Left hindlimb (tissue), 1 donor: ENCODE results near the gene SLC17A9.

Experiments used
- DNase-seq: peaks from one replicate; pipeline ENCODE4 v3.0.0-alpha.2; 2018

Gene SLC17A9

DNA sequence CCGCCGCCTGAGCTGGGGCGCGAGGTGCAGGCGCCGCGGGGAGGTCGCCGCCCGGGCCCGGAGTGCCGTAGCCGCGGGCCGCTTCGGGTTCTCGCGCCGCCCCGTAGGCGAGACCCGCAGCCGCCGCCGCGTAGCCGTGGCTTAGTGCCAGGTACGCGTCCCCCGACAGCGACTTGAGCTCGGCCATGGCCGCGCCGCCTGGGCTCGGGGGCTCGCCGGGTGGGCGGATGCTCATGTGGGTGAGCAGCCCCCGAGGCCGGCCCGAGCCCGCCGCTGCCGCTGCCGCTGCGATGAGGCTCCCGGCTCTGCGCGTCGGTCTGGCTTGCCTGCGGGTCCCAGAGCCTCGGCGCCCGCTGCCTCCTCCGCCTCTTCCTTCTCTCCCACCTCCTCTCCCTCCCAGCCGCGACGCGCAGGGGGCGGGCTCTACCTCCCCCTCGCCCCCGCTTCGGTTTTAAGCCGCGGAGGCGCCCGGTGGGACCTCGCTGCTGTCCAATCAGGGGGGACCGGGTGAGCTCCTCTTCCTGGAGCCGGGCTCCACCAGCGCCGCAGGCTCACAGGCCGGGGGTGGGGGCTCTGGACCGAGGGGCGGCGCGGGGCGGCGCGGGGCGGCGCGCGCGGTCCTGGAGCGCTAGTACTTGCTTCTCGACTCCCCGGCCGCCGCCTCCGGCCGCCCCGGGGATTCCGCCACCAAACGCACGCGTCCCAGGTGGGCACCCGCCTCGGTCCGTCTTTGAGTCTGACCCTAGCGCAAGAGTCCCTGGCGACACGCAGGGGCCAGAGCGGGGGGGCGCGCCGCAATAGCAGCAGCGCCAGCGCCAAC is 54.2 kb downstream of the SLC17A9 start, which contains the start of gene BHLHE23:
Gene BHLHE23 (minus strand): TSS at position 425 of the 820 bp plus-strand sequence. CDS start 190 bp downstream, at position 235.
- DNase-seq = no peak

DNA sequence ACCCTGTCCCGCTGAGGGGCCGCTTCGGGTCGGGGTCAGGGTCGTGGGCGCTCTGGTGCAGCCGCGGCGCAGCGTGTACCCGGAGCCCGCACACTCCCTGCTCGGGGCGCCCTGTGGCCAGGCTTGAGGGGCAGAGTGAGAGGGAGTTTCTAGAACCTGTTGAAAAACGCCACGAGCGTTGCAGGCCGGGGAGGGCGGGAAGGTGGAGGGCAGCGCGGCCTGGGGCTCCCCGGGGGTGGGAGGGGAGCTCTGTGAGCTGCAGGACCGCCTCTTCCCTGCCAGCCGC is 54.8 kb downstream of the SLC17A9 start:
- no peak for DNase-seq

DNA sequence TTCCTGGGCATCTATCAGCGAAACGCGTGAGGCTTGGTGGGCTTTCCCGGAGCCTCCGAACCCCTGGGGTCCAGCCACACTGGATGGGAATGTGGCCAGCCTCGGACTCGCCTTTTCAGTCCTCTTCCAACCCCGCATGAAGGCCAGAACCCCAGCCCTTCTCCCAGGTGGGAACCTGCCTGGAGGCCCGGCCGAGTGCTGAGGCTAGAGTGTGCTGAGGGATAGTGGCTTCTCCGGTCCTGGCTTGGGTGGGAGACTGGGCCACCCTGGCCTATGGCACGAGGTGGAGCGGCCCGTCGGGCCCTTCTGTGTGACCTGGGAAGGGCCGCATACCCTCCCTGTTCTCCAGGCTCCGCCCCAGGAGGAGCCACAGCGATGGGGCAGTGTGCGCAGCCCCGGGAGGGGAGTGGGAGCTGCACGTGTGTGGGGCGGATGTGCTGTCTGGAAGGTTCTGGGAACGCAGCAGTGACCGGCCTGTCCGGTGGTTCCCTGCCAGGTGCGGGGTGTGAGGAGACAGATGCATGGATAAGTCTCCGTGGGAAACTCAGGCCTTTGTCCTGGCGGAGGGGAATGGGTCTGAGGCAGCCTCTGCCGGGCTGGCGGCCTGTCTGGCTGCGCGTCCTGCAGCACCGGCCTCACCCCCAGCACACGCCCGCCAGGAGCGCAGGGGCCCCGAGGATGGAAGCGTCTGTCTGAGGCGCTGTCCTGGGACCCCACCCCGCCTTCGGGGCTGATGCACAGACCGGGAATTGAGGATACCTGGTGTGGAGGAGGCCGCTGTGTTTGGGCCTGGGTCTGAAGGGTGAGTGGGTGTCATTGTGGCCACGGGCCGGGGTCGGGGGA is 55.4 kb downstream of the SLC17A9 start:
- DNase-seq = no peak

DNA sequence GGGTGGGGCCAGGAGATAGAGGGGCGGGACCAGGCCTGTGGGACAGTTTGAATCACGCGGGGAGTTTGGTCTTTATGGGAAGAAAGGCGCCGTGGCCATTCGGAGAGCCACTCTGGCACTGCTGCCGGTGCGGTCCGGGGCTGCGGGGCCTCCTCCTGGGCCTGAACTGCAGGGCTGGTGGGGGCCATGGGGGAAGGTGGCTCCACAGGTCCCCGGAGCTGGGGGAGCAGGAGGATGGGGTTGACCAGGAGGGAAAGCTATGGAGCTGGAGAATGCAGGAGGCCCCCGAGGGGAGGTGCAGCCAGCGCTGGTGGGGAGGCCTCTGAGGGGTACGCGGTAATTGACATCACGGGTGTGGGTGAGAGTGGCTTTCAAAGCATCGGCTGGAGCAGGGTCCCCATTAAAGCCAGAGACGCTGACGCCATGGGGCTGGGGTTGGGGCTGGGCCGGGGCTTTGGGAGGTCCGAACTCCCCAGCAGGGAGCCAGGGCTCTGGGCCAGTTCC is 56.1 kb downstream of the SLC17A9 start:
- no peak for DNase-seq

DNA sequence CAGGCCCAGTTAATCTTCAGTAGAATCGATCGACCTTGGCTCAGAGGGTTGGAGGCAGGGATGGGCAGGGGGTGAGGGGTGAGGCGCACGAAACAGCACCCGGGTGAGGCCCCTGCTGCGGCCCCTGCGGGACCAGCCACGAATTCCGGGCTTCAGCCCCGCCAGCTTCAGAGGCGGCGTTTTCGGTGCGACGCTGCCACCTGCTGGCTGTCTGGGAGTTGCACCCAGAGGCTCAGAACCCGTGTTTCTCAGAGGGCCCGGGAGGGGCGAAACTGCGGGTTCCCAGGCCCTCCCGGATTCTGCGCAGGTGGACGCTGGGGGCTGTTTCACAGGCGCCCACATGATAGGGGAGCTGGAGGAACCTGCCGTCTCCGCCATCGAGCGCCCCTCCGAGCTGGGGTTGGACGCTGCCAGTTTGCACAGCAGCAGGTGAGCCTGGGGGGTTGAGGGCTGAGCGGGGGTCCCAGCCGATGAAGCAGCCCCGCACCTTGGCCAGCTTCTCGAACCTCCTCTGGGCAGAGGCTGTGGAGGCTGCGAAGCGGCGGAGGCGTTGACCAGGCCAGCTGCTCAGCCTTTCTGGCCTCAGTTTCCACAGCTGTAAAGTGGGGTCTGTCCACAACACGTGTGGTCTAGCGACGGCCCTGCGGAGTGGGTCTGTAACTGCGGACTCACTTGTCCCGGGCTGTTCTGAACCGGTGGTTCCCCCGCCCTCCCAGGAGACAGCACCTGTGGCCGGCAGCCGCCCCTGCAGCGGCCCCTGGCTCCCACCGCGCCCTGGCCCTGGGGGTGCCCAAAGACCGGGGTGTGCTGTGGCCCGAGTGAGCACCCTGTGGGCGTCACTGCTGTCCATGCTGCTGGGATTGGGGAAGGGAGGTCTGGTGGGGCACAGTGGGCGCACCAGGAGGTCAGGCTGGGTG is 56.8 kb downstream of the SLC17A9 start:
- peak; percentile 75 for DNase-seq

DNA sequence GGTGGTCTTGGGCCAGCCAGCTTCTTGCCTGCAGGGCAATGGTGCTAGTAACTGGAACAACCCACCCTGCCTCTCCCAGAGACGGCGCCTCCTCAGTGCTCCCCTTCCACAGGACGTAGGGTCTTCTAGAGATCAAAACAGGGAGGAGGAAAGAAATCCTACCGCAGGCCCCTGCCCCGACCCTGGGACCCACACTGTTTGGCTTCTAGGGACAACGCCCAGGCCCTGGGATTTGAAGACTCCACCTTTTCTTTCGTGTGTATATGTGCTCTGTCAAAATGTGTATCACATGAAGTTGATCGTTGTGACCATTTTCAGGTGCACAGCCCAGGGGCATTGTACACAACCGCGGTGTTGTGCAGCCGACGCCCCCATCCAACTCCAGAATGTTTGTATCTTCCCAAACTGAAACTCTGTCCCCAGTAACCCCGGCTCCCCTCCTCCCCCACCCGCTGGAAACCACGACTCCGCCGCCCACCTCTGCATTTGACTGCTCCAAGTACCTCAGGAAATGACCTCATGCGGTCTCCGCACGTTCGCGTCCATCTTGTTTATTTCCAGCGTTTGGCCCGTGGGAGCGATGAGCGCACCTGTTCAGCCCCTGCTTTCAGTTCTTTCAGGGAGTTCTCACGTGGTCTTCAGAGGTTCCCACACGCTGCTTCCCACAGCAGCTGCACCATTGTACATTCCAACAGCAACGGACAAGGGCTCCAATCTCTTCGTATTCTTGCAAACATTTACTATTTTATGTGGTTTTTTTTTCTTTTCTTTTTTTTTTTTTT is 57.7 kb downstream of the SLC17A9 start:
- no peak for DNase-seq

DNA sequence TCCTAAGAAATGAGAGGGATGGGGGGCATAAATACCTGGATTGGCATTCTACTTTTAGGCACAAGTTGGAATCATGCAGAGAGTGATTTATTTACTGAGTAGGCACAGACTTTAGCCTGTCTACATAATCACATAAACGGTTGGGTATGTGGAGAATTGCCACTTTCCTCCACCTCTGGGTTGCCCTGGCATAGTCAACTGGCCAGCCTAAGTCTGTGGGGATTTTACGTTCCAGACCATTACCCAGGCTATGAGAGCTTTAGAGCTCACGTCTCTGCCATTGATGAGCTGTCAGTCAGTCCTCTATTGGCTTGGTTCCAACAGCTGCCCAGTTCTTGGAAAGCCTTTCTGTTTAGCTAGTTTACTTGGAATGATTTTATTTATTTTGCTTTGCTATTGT is 59.3 kb downstream of the SLC17A9 start:
- DNase-seq = no peak

DNA sequence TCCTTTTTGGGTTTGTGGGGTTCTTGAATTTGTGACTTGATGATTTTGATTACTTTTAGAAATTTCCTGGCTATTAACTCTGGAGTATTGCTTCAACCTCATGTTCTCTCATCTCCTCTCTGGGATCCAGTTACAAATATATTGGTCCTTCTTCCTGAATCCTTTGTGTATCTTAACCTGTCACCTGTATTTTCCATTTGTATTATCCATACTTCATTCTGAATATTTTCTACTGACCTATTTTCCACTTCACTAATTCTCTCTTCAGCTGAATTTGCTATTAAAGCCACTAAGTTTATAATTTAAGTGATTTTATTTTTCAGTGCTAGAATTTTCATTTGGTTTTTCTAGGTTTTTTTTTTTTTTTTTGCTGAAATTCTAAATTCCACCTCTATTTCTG is 60.7 kb downstream of the SLC17A9 start:
- DNase-seq = no peak

DNA sequence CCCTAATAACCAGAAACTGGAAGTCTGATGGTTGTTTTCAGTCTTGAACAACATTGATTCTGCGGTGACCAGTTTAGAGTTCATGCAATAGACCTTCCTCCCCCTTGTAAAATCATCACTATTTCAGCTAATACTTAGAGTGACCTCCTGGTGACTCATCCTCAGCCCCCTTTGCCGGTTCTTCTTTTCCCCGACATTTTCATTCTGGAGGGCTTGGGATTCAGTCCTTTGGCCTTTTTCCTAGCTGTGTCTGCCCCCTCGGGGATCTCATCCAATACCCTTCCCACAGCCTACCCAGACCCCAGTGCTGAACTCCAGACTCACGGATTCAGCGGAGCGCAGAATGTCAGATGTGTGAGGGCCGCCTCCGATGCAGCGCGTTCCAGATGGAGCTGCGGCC is 61.8 kb downstream of the SLC17A9 start:
- DNase-seq = no peak

DNA sequence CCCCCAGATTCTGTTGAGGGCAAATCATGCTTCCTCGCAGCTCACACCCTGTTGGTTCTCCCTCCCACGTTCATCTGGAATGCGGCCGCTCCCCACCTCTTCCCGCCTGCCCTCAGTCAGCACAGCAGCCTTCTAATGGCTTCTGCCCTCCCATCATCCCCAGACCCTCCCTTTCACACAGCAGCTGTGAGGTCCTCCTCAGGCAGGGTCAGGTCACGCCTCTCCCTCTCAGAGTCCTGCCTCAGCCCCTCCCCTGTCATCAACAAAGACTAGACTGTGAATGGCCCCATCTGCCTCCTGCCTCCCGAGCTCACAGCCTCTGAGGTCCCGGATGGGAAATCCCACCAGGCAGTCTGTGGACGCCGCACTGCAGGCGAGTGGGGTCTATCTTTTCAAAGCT is 62.2 kb downstream of the SLC17A9 start:
- no peak for DNase-seq

DNA sequence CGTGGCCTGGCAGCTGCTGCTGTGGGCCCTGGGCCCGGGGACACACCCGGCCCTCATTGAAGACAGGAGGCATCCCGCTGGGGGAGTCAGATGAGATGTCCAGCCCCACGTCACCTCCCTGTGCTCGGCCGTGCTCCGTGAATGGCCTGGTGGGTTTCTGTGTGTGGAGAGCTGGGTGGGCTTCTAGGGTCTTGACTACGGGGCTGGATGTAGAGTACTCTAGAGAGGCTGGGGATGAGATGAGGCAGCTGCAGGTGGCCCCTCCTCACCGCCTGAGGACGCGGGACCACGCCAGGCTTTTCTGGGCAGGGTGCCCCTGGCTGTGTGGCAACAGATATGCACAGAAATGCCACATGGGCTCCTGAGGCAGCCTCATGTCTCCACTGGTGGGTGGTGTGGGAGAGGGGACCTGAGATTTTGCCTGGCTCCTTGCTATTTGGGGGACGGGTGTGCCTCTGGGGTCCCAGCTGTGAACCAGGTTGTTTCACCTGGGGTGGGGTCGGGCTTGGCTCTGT is 62.7 kb downstream of the SLC17A9 start:
- DNase-seq = no peak

DNA sequence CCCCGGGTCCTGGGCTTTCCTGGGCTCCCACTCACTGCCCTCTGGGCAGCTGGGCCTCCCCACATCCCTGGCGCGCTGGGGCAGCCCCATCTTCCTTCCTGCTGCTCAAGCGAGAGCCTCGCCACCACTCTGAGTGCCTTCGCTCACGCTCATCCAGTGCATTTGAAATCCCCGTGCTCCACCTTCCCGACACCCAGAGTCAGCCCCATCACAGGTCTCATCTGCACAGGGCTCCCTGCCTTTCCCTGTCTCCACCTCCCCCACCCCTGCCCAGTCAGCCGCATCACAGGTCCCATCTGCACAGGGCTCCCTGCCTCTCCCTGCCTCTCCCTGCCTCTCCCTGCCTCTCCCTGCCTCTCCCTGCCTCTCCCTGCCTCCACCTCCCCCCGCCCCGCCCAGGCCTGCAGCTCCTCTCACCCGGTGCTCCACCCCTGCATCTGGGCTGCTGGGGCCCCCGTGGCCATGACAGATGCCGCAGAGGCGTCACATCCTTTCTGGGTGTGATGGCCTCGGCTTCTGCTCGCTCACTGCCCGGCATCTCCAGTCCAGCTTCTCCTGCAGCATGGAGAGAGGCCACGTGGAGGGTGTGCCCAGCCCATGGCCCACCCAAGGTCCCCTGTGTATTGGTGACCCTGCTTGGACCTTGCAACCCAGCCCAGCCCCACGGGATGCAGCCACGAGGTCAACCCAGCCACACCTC is 63.3 kb downstream of the SLC17A9 start:
- DNase-seq = no peak

DNA sequence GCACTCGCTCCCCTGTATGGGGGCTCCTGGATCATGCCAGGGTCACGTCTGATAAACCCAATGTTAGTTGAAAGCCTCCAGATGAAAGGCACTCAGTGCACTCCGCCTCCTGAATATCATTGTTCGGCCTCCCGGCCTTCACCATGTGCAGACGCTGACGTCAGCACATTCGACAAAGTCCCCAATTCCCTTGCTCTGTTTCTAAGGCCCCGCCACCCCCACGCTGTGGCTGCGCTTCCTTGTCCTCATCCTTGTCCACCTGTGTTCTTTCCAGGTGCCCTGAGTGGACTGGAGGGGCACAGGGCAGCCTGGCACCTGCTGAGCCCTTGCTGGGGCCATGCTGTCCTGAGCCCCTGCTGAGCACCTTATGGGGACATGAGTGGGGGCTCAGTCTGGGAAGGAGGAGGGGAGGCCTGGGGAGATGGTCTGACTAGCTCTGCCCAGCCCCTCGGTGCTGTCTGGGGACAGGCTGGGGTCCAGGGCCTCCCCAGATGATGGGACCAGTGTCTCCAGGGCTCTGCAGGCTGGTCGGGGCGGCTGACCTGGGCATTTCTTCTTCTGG is 64.1 kb downstream of the SLC17A9 start:
- no peak for DNase-seq

DNA sequence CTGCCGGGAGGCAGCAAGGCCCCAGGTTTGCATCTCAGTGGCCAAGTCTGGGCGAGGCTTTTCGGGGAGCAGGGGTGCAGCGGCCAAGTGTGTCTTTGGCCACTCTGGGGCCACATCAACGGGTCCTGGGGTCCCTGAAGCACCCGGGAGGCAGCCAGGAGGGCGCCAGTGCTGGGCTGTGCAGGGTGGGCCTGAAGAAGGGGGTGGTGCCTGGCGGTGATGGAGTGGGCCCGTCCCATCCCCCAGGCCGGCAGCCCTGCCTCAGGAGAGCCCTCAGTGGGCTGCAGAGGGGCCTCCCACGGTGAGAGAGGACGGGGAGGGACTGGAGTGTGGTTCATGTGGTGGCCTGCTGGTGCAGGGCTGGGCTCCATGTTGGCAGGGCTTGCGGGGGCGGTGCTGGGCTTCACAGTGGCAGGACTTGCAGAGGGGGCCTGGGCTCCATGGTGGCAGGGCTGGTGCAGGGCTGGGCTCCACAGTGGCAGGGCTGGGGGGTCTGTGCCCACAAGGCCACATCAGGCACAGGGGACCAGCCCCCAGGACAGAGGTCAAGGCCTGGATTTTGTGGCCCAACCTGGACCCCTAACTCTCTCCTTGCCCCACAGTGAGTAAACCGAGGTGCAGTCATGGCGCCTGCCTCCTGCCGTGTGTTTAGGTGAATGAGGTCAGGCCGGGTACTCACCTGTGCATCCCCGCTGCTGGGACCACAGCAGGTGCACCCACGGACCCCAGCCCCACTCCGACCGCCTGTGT is 64.7 kb downstream of the SLC17A9 start:
- no peak for DNase-seq

DNA sequence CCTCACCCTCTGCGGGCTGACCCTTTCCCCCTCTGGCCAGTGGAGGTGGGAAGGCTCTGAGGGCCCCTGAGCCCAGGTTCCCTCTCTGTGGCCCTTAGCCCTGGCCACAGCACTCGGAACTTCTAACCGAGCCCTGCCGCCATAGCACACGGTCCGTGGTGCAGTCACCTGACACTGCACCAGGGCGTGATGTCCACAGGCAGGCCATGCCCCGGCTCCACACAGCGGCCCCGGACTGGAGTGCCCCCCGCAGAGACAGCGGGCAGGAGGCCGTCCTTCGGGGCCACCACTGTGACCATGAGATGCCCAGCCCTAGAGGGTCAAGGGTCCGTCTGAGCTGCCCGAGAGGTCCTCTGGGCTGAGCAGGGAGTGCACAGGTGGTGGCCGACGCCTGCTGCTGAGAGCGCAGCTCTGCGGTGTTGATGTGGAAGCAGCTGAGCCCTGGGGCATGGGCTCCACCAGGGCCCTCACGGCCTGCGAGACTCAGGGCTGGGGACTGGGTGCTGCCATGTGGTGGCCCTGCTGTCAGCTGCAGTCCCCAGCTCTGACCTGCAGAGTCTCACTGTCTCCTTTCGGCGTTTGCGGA is 65.4 kb downstream of the SLC17A9 start:
- DNase-seq = no peak
